ENCODE data around the gene CRACR2A.

The CRACR2A gene

DNA sequence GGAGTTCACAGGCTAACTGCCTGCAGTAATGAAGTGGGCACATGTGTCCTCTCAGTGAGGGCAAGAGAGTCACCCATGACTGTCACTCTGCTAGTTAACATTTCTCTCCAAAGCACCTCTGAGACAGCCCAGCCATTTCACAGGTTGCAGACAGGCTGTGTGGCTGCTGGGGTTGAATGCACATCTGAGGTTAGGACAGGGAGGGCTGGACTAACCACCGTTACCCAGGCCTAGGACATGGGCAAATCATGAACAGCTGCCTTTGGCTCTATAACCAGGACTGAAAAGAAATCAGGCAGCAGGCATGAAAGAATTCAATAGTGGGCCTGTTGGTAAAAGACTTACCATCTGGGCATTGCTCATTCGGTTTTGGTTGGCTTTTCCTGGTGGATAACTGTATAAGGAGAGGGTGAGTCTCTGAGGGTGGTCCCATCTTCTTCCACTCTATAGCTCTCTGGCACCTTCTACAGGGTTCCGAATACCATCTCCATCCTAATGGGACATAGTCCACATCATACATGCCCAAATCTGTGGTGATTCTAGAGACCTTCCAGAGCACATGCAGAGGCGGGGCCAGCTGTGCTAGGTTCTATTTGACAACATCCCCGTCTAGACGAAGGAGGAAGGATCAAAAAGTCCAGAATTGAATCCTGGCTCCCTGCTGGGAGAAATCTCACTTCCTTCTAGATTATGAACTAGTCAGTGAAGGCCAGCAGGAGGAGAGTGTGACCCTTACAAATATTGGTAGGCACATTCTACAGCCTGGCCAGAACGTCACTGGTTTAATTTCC is 10.8 kb downstream of the CRACR2A start:
- DNase-seq (ENCODE audit: low read depth, low spot score): no peak
- H3K27ac ChIP-seq (ENCODE audit: low read length): no peak overlapping the region
- H3K27me3 ChIP-seq (ENCODE audit: control insufficient read depth, insufficient read depth, low read length): no peaks in the 10 kb centered on the region
- H3K9me3 ChIP-seq (ENCODE audit: control insufficient read depth, insufficient read depth, low read length): no peaks in the 10 kb centered on the region
- no peaks in the 10 kb centered on the region for H3K4me1 ChIP-seq (ENCODE audit: control insufficient read depth, insufficient read depth, low read length)
- no peaks in the 10 kb centered on the region for H3K36me3 ChIP-seq (ENCODE audit: control insufficient read depth, insufficient read depth, low read length)
- no peak overlapping the region for H3K4me3 ChIP-seq (ENCODE audit: low read length)
- no CpG with 5 or more reads among the region's 7 CpGs for WGBS (ENCODE audit: insufficient coverage, insufficient read length)

DNA sequence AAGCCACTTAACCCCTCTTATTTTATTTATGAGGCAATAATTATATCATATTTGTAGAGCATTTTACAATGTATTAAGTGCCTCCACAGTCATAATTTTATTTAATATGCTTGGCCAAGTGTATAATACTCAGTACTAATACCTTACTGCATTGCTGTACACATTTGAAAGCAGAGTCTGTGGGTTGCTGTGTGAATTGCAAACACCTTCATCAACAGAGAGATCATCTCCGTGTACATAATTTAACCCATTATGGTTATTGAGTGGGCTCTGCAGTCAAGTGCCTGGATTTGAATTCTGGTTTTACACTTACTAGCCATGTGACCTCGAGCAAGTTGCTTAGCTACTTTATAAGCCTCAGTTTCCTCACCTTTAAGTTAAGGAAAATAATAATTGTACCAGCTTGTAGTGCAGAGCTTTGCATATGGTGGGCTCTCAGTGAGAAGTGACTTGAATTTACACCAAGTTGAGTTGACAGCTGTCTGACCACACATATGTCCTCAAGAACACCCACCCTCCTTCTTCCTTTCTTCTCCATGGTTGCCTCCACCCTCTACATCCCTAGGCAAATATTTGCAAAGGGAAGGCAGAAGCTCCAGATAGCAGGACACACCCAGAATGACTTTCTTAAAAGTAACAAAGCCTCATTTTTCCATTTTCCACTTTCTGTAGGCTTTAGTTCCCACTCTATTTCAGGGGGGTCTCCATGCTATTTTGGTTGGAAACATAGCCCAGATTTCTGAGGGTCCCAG is 12.3 kb downstream of the CRACR2A start:
- Histone ChIP-seq H3K4me1 (ENCODE audit: control insufficient read depth, insufficient read depth, low read length) (no peaks in the 10 kb centered on the region), H3K9me3 (ENCODE audit: control insufficient read depth, insufficient read depth, low read length) (no peaks in the 10 kb centered on the region), H3K36me3 (ENCODE audit: control insufficient read depth, insufficient read depth, low read length) (no peaks in the 10 kb centered on the region), H3K27me3 (ENCODE audit: control insufficient read depth, insufficient read depth, low read length) (no peaks in the 10 kb centered on the region), H3K27ac (ENCODE audit: low read length) (no peak overlapping the region), H3K4me3 (ENCODE audit: low read length) (no peak overlapping the region)
- DNase-seq (ENCODE audit: low read depth, low spot score): no peak
- WGBS (ENCODE audit: insufficient coverage, insufficient read length): no CpG with 5 or more reads among the region's 2 CpGs

DNA sequence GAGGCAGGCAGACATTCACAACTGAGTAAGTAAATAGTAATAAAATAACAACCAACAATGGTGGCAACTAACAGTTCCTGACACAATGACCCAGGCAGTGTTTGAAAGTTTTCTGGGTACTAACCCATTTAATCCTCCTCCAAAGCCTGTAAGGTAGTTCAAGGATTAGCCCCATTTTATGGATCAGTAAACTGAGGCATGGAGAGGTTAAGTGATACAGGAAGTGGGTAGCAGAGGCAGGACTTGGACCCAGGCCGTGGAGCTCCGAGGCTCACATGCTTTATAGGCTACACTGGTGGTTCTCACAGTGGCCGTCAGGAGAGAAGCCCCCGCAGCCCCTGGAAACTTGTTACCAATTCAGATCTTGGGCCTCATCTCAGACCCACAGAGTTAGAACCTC is 17.5 kb downstream of the CRACR2A start:
- no peaks in the 10 kb centered on the region for H3K27me3 ChIP-seq (ENCODE audit: control insufficient read depth, insufficient read depth, low read length)
- no peaks in the 10 kb centered on the region for H3K36me3 ChIP-seq (ENCODE audit: control insufficient read depth, insufficient read depth, low read length)
- no peak overlapping the region for H3K27ac ChIP-seq (ENCODE audit: low read length)
- H3K4me1 ChIP-seq (ENCODE audit: control insufficient read depth, insufficient read depth, low read length): 0 out of 2 replicates have a peak, but pooled peaks cover 3% of the 10 kb centered on the region
- no CpG with 5 or more reads among the region's 4 CpGs for WGBS (ENCODE audit: insufficient coverage, insufficient read length)
- H3K9me3 ChIP-seq (ENCODE audit: control insufficient read depth, insufficient read depth, low read length): no peaks in the 10 kb centered on the region
- H3K4me3 ChIP-seq (ENCODE audit: low read length): no peak overlapping the region
- DNase-seq (ENCODE audit: low read depth, low spot score): no peak

DNA sequence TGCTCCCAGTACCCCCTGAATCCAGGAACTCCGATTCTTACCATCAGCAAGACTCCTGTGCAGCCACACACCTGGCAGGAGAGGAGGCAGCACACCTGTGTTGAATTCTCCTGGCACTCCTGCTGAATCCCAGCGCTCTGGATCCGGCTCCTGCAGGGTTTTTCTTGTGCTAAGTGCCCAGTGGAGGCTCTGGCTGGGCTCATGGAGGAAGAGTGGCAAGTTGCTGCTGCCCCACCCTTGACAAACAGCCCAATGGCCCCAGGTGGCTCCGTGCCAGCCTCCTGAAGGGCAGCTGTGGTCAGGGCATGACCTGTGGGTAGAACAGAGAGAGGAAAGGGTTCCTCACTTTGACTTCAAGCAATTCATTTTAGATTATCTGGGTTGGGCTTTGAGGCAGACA is 20.0 kb downstream of the CRACR2A start:
- Histone ChIP-seq H3K27ac (ENCODE audit: low read length) (no peak overlapping the region), H3K36me3 (ENCODE audit: control insufficient read depth, insufficient read depth, low read length) (no peaks in the 10 kb centered on the region), H3K4me3 (ENCODE audit: low read length) (no peak overlapping the region), H3K9me3 (ENCODE audit: control insufficient read depth, insufficient read depth, low read length) (no peaks in the 10 kb centered on the region), H3K27me3 (ENCODE audit: control insufficient read depth, insufficient read depth, low read length) (no peaks in the 10 kb centered on the region), H3K4me1 (ENCODE audit: control insufficient read depth, insufficient read depth, low read length) (0 out of 2 replicates have a peak, but pooled peaks cover 3% of the 10 kb centered on the region)
- DNase-seq (ENCODE audit: low read depth, low spot score): no peak
- no CpG with 5 or more reads among the region's 4 CpGs for WGBS (ENCODE audit: insufficient coverage, insufficient read length)

DNA sequence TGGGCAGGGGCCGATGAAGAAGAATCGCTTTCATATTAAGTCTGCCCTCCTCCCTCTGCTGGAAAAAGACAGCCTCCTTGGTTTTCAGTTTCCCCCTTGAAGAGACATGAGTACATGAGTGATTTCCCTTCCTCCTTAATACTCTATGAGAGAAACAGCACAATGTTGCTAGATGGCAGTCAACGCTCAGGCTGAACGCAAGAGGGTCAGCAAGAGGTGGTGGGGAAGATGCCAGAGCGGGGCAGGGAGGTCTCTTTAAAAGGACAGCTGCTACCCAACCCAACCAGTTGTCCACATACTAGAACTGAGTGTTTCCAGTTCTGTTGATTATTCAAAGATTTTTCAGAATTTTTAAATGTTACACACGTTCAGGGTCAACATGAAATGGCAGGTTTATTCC is 22.8 kb downstream of the CRACR2A start:
- H3K36me3 ChIP-seq (ENCODE audit: control insufficient read depth, insufficient read depth, low read length): no peaks in the 10 kb centered on the region
- no peak overlapping the region for H3K27ac ChIP-seq (ENCODE audit: low read length)
- DNase-seq (ENCODE audit: low read depth, low spot score): no peak
- H3K4me1 ChIP-seq (ENCODE audit: control insufficient read depth, insufficient read depth, low read length): 0 out of 2 replicates have a peak, but pooled peaks cover 3% of the 10 kb centered on the region
- H3K4me3 ChIP-seq (ENCODE audit: low read length): no peak overlapping the region
- no CpG with 5 or more reads among the region's 6 CpGs for WGBS (ENCODE audit: insufficient coverage, insufficient read length)
- no peaks in the 10 kb centered on the region for H3K9me3 ChIP-seq (ENCODE audit: control insufficient read depth, insufficient read depth, low read length)
- H3K27me3 ChIP-seq (ENCODE audit: control insufficient read depth, insufficient read depth, low read length): no peaks in the 10 kb centered on the region

DNA sequence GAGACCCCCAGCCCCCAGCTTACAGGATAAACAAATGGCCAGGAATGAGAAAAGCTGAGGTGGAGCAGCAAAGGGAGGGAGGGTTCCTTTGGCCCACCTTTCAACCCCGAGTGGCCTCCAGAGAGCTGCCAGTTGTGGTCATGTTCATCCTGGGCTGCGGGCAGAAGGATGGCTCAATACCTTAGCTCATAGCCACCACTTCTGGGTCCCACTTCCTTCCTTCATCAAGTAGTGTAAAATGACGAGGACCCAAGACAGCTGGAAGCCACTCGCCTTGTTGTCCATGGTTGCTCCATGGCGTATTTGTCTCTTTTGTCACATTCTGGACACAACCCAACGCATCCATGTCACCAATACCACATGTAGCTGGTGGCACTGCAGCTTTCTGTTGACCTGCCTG is 24.2 kb downstream of the CRACR2A start:
- Histone ChIP-seq H3K27me3 (ENCODE audit: control insufficient read depth, insufficient read depth, low read length) (no peaks in the 10 kb centered on the region), H3K36me3 (ENCODE audit: control insufficient read depth, insufficient read depth, low read length) (no peaks in the 10 kb centered on the region), H3K4me3 (ENCODE audit: low read length) (no peak overlapping the region), H3K9me3 (ENCODE audit: control insufficient read depth, insufficient read depth, low read length) (no peaks in the 10 kb centered on the region), H3K27ac (ENCODE audit: low read length) (no peak overlapping the region), H3K4me1 (ENCODE audit: control insufficient read depth, insufficient read depth, low read length) (0 out of 2 replicates have a peak, but pooled peaks cover 3% of the 10 kb centered on the region)
- WGBS (ENCODE audit: insufficient coverage, insufficient read length): no CpG with 5 or more reads among the region's 6 CpGs
- no peak for DNase-seq (ENCODE audit: low read depth, low spot score)

DNA sequence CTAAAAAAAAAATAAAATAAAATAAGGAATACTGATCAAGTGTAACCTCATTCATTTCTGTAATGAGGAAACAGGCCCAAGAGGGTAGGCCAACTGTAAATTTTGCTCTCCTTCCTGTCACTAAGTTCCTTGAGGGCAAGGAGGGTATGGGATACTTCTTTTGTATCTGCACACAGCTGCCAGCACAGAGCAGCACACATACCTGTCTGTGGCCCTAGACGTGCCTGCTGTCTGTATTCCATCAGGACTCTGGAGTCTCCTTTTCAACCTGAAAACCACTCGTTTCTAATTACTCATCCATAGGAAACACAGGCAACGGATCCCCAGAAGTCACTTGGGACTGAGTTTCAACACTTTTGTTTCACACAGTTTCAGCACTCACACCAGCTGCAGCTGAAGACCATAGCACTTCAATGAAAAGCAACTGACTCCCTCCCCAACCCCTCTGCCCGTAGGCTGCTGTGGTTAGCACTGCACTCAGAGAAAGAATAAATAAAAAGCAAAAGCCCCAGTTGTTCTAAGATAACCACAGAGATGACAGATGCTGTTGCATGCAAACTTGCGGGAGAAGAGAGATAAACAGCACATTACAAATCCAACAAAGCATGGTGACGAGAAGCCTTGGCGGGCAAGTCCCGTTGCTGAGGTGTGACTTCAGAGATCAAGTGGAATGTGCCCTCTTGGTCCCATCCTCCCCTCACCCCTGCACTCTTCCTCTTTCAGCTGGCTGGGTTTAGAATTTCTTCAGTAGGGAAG is 24.9 kb downstream of the CRACR2A start:
- peaks cover under 1% of the 10 kb centered on the region; the same call in 1 of the 2 replicates for H3K9me3 ChIP-seq (ENCODE audit: control insufficient read depth, insufficient read depth, low read length)
- H3K36me3 ChIP-seq (ENCODE audit: control insufficient read depth, insufficient read depth, low read length): no peaks in the 10 kb centered on the region
- H3K27ac ChIP-seq (ENCODE audit: low read length): no peak overlapping the region
- H3K27me3 ChIP-seq (ENCODE audit: control insufficient read depth, insufficient read depth, low read length): no peaks in the 10 kb centered on the region
- H3K4me3 ChIP-seq (ENCODE audit: low read length): no peak overlapping the region
- no CpG with 5 or more reads among the region's 8 CpGs for WGBS (ENCODE audit: insufficient coverage, insufficient read length)
- 0 out of 2 replicates have a peak, but pooled peaks cover 3% of the 10 kb centered on the region for H3K4me1 ChIP-seq (ENCODE audit: control insufficient read depth, insufficient read depth, low read length)
- no peak for DNase-seq (ENCODE audit: low read depth, low spot score)

DNA sequence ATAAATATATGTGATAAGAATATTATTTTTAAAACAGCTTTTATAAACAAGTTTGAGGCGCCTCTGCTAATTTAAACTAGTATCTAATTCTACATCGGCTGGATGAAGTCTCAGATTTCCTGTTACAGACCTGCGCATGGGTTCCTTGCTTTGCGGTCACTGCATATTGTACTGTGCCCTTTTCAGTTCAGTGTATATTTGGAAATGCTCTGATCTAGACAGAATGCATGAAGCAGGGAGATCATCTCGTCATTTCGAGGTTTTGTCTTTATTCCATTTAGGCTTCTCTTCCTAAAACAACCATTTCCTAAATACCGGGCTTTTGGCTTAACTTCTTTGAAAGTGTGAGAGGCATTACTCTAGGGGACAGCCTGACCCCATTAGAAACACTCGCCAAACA is 25.6 kb downstream of the CRACR2A start:
- H3K27ac ChIP-seq (ENCODE audit: low read length): no peak overlapping the region

DNA sequence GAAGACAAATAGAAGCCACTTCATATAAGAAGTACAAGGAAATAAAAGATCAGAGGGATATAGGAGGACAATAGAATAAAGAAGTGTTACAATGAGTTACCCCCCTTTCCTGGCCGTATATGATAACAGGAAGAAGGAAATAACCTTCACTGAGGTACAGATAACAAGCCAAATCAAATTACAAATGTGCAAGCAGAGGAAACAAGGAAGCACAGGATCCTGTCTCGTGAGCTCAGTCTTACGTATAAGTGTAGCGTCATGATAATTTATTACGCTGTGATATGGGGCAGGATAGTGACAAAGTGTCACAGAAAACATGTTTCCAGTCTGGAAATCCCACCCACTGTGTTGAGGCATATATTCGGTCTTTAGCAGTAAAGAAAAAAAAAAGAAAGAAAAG is 26.5 kb downstream of the CRACR2A start:
- Histone ChIP-seq H3K27ac (ENCODE audit: low read length) (no peak overlapping the region), H3K4me1 (ENCODE audit: control insufficient read depth, insufficient read depth, low read length) (0 out of 2 replicates have a peak, but pooled peaks cover 2% of the 10 kb centered on the region), H3K4me3 (ENCODE audit: low read length) (no peak overlapping the region), H3K9me3 (ENCODE audit: control insufficient read depth, insufficient read depth, low read length) (peaks cover 1% of the 10 kb centered on the region; the same call in 1 of the 2 replicates), H3K36me3 (ENCODE audit: control insufficient read depth, insufficient read depth, low read length) (no peaks in the 10 kb centered on the region), H3K27me3 (ENCODE audit: control insufficient read depth, insufficient read depth, low read length) (no peaks in the 10 kb centered on the region)
- WGBS (ENCODE audit: insufficient coverage, insufficient read length): no CpG with 5 or more reads among the region's 6 CpGs
- no peak for DNase-seq (ENCODE audit: low read depth, low spot score)

More for the DNA sequence above, 25.6 kb downstream of the CRACR2A start:
- no CpG with 5 or more reads among the region's 8 CpGs for WGBS (ENCODE audit: insufficient coverage, insufficient read length)
- H3K36me3 ChIP-seq (ENCODE audit: control insufficient read depth, insufficient read depth, low read length): no peaks in the 10 kb centered on the region
- no peak overlapping the region for H3K4me3 ChIP-seq (ENCODE audit: low read length)
- DNase-seq (ENCODE audit: low read depth, low spot score): no peak
- H3K9me3 ChIP-seq (ENCODE audit: control insufficient read depth, insufficient read depth, low read length): peaks cover 1% of the 10 kb centered on the region; the same call in 1 of the 2 replicates
- H3K4me1 ChIP-seq (ENCODE audit: control insufficient read depth, insufficient read depth, low read length): 0 out of 2 replicates have a peak, but pooled peaks cover 3% of the 10 kb centered on the region
- no peaks in the 10 kb centered on the region for H3K27me3 ChIP-seq (ENCODE audit: control insufficient read depth, insufficient read depth, low read length)
